Endothelial cell (in vitro differentiated cells): ENCODE measurements around the gene IPO9. TPM values are rescaled to one million over a fixed set of nuclear protein-coding genes. Genes with fewer than 3 reads are reported as not detected.

Experiments
- DNase-seq: peaks from one replicate; pipeline ENCODE4 v3.0.0; 2021; ENCODE audit warnings: low spot score
- H3K27ac Mint-ChIP-seq: one replicate; pipeline ENCODE4 v1.8.0; 2021; ENCODE audit warnings: mixed read lengths, inconsistent platforms; ENCODE audit not compliant: unreplicated experiment
- H3K27me3 Mint-ChIP-seq: one replicate; pipeline ENCODE4 v1.8.0; 2021; ENCODE audit warnings: mild to moderate bottlenecking, moderate library complexity, mixed read lengths, inconsistent platforms; ENCODE audit not compliant: unreplicated experiment
- H3K36me3 Mint-ChIP-seq: one replicate; pipeline ENCODE4 v1.8.0; 2021; ENCODE audit warnings: mild to moderate bottlenecking, low read depth, mixed read lengths, inconsistent platforms; ENCODE audit not compliant: unreplicated experiment
- H3K4me1 Mint-ChIP-seq: one replicate; pipeline ENCODE4 v1.8.0; 2021; ENCODE audit warnings: mild to moderate bottlenecking, mixed read lengths, inconsistent platforms; ENCODE audit not compliant: unreplicated experiment
- H3K4me3 Mint-ChIP-seq: one replicate; pipeline ENCODE4 v1.8.0; 2021; ENCODE audit warnings: mild to moderate bottlenecking, mixed read lengths, inconsistent platforms; ENCODE audit not compliant: unreplicated experiment
- H3K9me3 Mint-ChIP-seq: one replicate; pipeline ENCODE4 v1.8.0; 2021; ENCODE audit warnings: mixed read lengths, inconsistent platforms; ENCODE audit not compliant: unreplicated experiment
- CTCF ChIP-seq: fragments of 200-600 bp; sonication (generic); IDR thresholded peaks from one replicate; pipeline ENCODE4 v1.5.0; 2021; ENCODE audit warnings: antibody characterized with exemption; ENCODE audit not compliant: unreplicated experiment
- total RNA-seq: library from RNA; stranded (reverse); fragmentation: NEBNext Ultra II Directional; extraction: Animal tissue kit (Norgen Biotek cat#: 25700); gene quantifications from one replicate; pipeline ENCODE4 v1.2.1, GENCODE V29; 2021; ENCODE audit not compliant: unreplicated experiment

IPO9 gene
- total RNA-seq, 1 donor from 2014 or later = 69.5 TPM

- no peak overlapping the region for H3K4me3 Mint-ChIP-seq
- no peak for DNase-seq
- no peak for TF ChIP-seq CTCF
- peaks cover 4% of the 10 kb centered on the region for H3K27me3 Mint-ChIP-seq
- no peak overlapping the region for H3K27ac Mint-ChIP-seq
- H3K36me3 Mint-ChIP-seq = peaks cover 5% of the 10 kb centered on the region
- no peaks in the 10 kb centered on the region for H3K9me3 Mint-ChIP-seq
- peaks cover 9% of the 10 kb centered on the region for H3K4me1 Mint-ChIP-seq
Measured at GRCh38 chr1:201917362-201918033, 88.5 kb downstream of the IPO9 start.

- DNase-seq = no peak
- H3K9me3 Mint-ChIP-seq = no peaks in the 10 kb centered on the region
- no peak overlapping the region for H3K27ac Mint-ChIP-seq
- peaks cover 5% of the 10 kb centered on the region for H3K36me3 Mint-ChIP-seq
- peaks cover 4% of the 10 kb centered on the region for H3K27me3 Mint-ChIP-seq
- peaks cover 9% of the 10 kb centered on the region for H3K4me1 Mint-ChIP-seq
- H3K4me3 Mint-ChIP-seq = no peak overlapping the region
- no peak for TF ChIP-seq CTCF
Measured at GRCh38 chr1:201918343-201918742, 89.4 kb downstream of the IPO9 start.

DNA sequence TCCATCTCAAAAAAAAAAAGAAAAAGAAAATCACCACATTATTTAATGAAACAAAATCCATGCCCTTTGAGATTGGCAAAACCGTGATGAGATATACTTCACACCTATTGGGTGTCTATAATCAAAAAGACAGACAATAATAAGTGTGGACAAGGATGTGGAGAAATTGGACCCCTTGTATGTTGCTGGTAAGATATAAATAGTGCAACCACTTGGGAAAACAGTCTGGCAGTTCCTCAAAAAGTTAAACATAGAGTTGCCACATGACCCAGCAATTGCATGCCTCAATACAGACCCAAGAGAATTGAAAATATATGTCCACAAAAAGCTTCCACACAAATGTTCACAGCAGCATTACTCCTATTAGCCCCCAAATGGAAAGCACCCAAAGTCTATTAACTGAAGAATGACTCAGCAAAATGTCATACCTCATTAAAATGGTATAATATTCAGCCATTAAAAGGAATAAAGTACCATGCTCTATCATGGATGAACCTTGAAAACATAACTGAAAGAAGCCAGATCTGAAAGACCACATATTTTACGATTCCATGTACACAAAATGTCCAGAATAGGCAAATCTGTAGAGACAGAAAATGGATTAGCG, 93.1 kb downstream of the IPO9 start:
- TF ChIP-seq CTCF = no peak
- no peaks in the 10 kb centered on the region for H3K36me3 Mint-ChIP-seq
- H3K4me1 Mint-ChIP-seq = no peaks in the 10 kb centered on the region
- no peaks in the 10 kb centered on the region for H3K9me3 Mint-ChIP-seq
- no peak for DNase-seq
- H3K27me3 Mint-ChIP-seq = peaks cover 5% of the 10 kb centered on the region
- no peak overlapping the region for H3K4me3 Mint-ChIP-seq
- H3K27ac Mint-ChIP-seq = no peak overlapping the region

- peaks cover 2% of the 10 kb centered on the region for H3K27me3 Mint-ChIP-seq
- no peaks in the 10 kb centered on the region for H3K36me3 Mint-ChIP-seq
- no peak overlapping the region for H3K27ac Mint-ChIP-seq
- no peak for DNase-seq
- H3K4me3 Mint-ChIP-seq = no peak overlapping the region
- no peak for TF ChIP-seq CTCF
- H3K9me3 Mint-ChIP-seq = no peaks in the 10 kb centered on the region
- no peaks in the 10 kb centered on the region for H3K4me1 Mint-ChIP-seq
Measured at GRCh38 chr1:201925301-201925567, 96.3 kb downstream of the IPO9 start.

- peak overlapping the region; percentile 42 for H3K4me3 Mint-ChIP-seq
- H3K27me3 Mint-ChIP-seq = peaks cover 2% of the 10 kb centered on the region
- H3K36me3 Mint-ChIP-seq = no peaks in the 10 kb centered on the region
- no peaks in the 10 kb centered on the region for H3K9me3 Mint-ChIP-seq
- no peaks in the 10 kb centered on the region for H3K4me1 Mint-ChIP-seq
- H3K27ac Mint-ChIP-seq = no peak overlapping the region
- DNase-seq = no peak
- no peak for TF ChIP-seq CTCF
Measured at GRCh38 chr1:201925981-201926645, 97.2 kb downstream of the IPO9 start.
